ENCODE data around the gene SMARCC2.
A peak's percentile ranks its signal among the peaks of the same experiment; 100 is the strongest.

The SMARCC2 gene

GRCh38 chr12:56189099-56189917 lies at the start of gene SMARCC2:
Gene SMARCC2, minus strand, starts transcription at chr12:56189483. Its CDS starts 22 bp downstream, at chr12:56189461.
- DNase-seq: peak; percentile 74 to 79

- DNase-seq: no peak
Measured at GRCh38 chr12:56237552-56237951, 48.3 kb upstream of the SMARCC2 start.

- DNase-seq: no peak
Measured at GRCh38 chr12:56236985-56237384, 47.7 kb upstream of the SMARCC2 start.

GRCh38 chr12:56236091-56236490 lies 46.8 kb upstream of the SMARCC2 start:
- DNase-seq: no peak

- DNase-seq: no peak
Measured at GRCh38 chr12:56234746-56235436, 45.6 kb upstream of the SMARCC2 start.

- no peak for DNase-seq
Measured at GRCh38 chr12:56231184-56231582, 41.9 kb upstream of the SMARCC2 start.

GRCh38 chr12:56230432-56231183 lies 41.3 kb upstream of the SMARCC2 start:
- no peak for DNase-seq

- DNase-seq: peak in 1 of 2 experiments; percentile 17
Measured at GRCh38 chr12:56229916-56230431, 40.7 kb upstream of the SMARCC2 start, which contains the start of gene SLC39A5. Gene SLC39A5, plus strand, starts transcription at chr12:56230051. Its CDS starts 1,224 bp downstream, at chr12:56231275.

GRCh38 chr12:56229082-56229481 lies 39.8 kb upstream of the SMARCC2 start:
- no peak for DNase-seq

- no peak for DNase-seq
Measured at GRCh38 chr12:56224954-56225353, 35.7 kb upstream of the SMARCC2 start.

GRCh38 chr12:56224102-56224701 lies 34.9 kb upstream of the SMARCC2 start, which contains the start of gene NABP2:
Gene NABP2, plus strand, starts transcription at chr12:56224342. Its CDS starts 515 bp downstream, at chr12:56224857.
- DNase-seq: peak; percentile 91

- DNase-seq: no peak
Measured at GRCh38 chr12:56223571-56224101, 34.4 kb upstream of the SMARCC2 start.

GRCh38 chr12:56222531-56222895 lies 33.2 kb upstream of the SMARCC2 start:
- no peak for DNase-seq

GRCh38 chr12:56221757-56222530 lies 32.7 kb upstream of the SMARCC2 start, which contains the start of gene RNF41:
Gene RNF41, minus strand, starts transcription at chr12:56221922. Its CDS starts 7,875 bp downstream, at chr12:56214047.
- peak; percentile 88 to 91 for DNase-seq

GRCh38 chr12:56221232-56221756 lies 32.0 kb upstream of the SMARCC2 start:
- no peak for DNase-seq

GRCh38 chr12:56220611-56221231 lies 31.4 kb upstream of the SMARCC2 start:
- DNase-seq: peak; percentile 82 to 87

- no peak for DNase-seq
Measured at GRCh38 chr12:56219840-56220239, 30.6 kb upstream of the SMARCC2 start.

- DNase-seq: no peak
Measured at GRCh38 chr12:56216461-56216860, 27.2 kb upstream of the SMARCC2 start.

GRCh38 chr12:56213878-56214277 lies 24.6 kb upstream of the SMARCC2 start:
- DNase-seq: no peak

GRCh38 chr12:56212361-56212760 lies 23.1 kb upstream of the SMARCC2 start:
- DNase-seq: no peak

- DNase-seq: no peak
Measured at GRCh38 chr12:56208006-56208405, 18.7 kb upstream of the SMARCC2 start.

Data from AML-193 (cell line).